ENCODE measurements around the gene GABRG3.

- TF ChIP-seq CTCF (IDR thresholded peaks at IDR 0.05) (no peak), POLR2A (IDR thresholded peaks at IDR 0.05) (no peak)
These were observed 94.8 kb downstream of the GABRG3 start for GRCh38 chr15:27065785-27066184.

Measured in heart left ventricle (tissue), 13 donors.